CD4-positive, alpha-beta T cell (primary cell): Measurements from ENCODE around the gene ZNF438. TPM values are rescaled to one million over a fixed set of nuclear protein-coding genes. Genes with fewer than 3 reads are reported as not detected.
A peak's percentile ranks its signal among the peaks of the same experiment; 100 is the strongest.

Source experiments
- ATAC-seq: fragments of 200-7000 bp; cut with Tn5 transposase; one replicate; pipeline ENCODE4 v1.10.0; 2022; ENCODE audit warnings: mild to moderate bottlenecking; ENCODE audit not compliant: poor library complexity
- CTCF ChIA-PET: fragments of 350-600 bp; sonication (Branson Sonifier 250); formaldehyde crosslinking; loops from one replicate; lab custom pipeline; 2021; ENCODE audit warnings: antibody characterized with exemption, inconsistent platforms; lab: Charles Lee
- POLR2A ChIA-PET: fragments of 350-600 bp; sonication (Branson Sonifier 250); formaldehyde crosslinking; loops from one replicate; lab custom pipeline; 2021; ENCODE audit warnings: antibody characterized with exemption, inconsistent platforms; lab: Charles Lee
- DNase-seq, 14 experiments: peaks; one replicate each; pipeline ENCODE4 v3.0.0-alpha.2; 2013 to 2020; ENCODE audit warnings: mixed read lengths in 2 of 14
- H3K27ac ChIP-seq, 2 donors: one replicate each; pipeline versions ENCODE4 v1.5.1 to v1.7.0; 2013; ENCODE audit warnings: low read length in 2 of 2, low read depth in 1 of 2, mild to moderate bottlenecking in 1 of 2
- H3K27me3 ChIP-seq, 2 experiments: 1 replicate in 1 of 2; 2 replicates in 1 of 2; pipeline versions ENCODE4 v1.6.1 to v1.7.0; 2013; ENCODE audit warnings: low read length in 2 of 2, control low read depth in 1 of 2, mild to moderate bottlenecking in 1 of 2, moderate library complexity in 1 of 2; ENCODE audit not compliant: insufficient read depth in 2 of 2, control insufficient read depth in 1 of 2
- H3K36me3 ChIP-seq: one replicate; pipeline ENCODE4 v1.6.1; 2013; ENCODE audit warnings: low read length, control low read depth; ENCODE audit not compliant: insufficient read depth
- H3K4me1 ChIP-seq: one replicate; pipeline ENCODE4 v1.6.1; 2013; ENCODE audit warnings: low read length, control low read depth; ENCODE audit not compliant: insufficient read depth
- H3K4me3 ChIP-seq: one replicate; pipeline ENCODE4 v1.5.1; 2013; ENCODE audit warnings: mild to moderate bottlenecking, low read length, moderate library complexity
- H3K9me3 ChIP-seq, 2 experiments: 1 replicate in 1 of 2; 2 replicates in 1 of 2; pipeline versions ENCODE4 v1.6.1 to v1.7.0; 2013; ENCODE audit warnings: low read length in 2 of 2, mild to moderate bottlenecking in 2 of 2, control low read depth in 1 of 2, moderate library complexity in 1 of 2; ENCODE audit not compliant: control insufficient read depth in 1 of 2, insufficient read depth in 1 of 2
- H3K27ac Mint-ChIP-seq: one replicate; pipeline ENCODE4 v1.8.0; 2020; ENCODE audit warnings: mixed read lengths
- H3K27me3 Mint-ChIP-seq: one replicate; pipeline ENCODE4 v1.8.0; 2021; ENCODE audit warnings: mixed read lengths
- H3K36me3 Mint-ChIP-seq: one replicate; pipeline ENCODE4 v1.8.0; 2021; ENCODE audit warnings: low read depth, mixed read lengths
- H3K4me1 Mint-ChIP-seq: one replicate; pipeline ENCODE4 v1.8.0; 2021; ENCODE audit warnings: low read depth, mixed read lengths
- H3K4me3 Mint-ChIP-seq: one replicate; pipeline ENCODE4 v1.8.0; 2020; ENCODE audit warnings: mild to moderate bottlenecking, mixed read lengths
- H3K9me3 Mint-ChIP-seq: one replicate; pipeline ENCODE4 v1.8.0; 2020; ENCODE audit warnings: mixed read lengths
- CTCF ChIP-seq: fragments of 200-600 bp; IDR thresholded peaks from one replicate; pipeline ENCODE4 v1.8.0; 2022; ENCODE audit warnings: antibody characterized with exemption, mild to moderate bottlenecking
- intact Hi-C, 2 experiments: fragments of 100-400 bp; cut with DNase I in 1 of 2; cut with micrococcal nuclease in 1 of 2; formaldehyde crosslinking; loops; one replicate each; pipeline versions ENCODE4 v1.15.1 to v1.9.0; 2023 to 2025; cut with DNase I, micrococcal nuclease
- total RNA-seq, 174 experiments: library from RNA in 2 of 174; stranded (reverse) in 2 of 174; gene quantifications; one replicate each; pipeline ENCODE4 v1.2.3 and lab custom pipeline; 2021 to 2026

Gene ZNF438
- total RNA-seq, 2 experiments from 2014 or later = 1.9 to 2.0 TPM

- Mint-ChIP-seq H3K4me3 (no peak overlapping the region), H3K9me3 (peaks cover under 1% of the 10 kb centered on the region), H3K36me3 (peaks cover 1% of the 10 kb centered on the region), H3K27ac (no peak overlapping the region), H3K4me1 (peaks cover 56% of the 10 kb centered on the region), H3K27me3 (no peaks in the 10 kb centered on the region)
- ChIA-PET CTCF (interaction anchor here (1.4 kb wide), 1 partner anchor 32 kb away, joined by 3 read pairs; the partner anchor contains the start of gene ZNF438), POLR2A (no interaction called here)
- Histone ChIP-seq H3K4me1 (peaks cover 7% of the 10 kb centered on the region), H3K36me3 (no peaks in the 10 kb centered on the region), H3K9me3 (peaks cover 0 to 1% of the 10 kb centered on the region in 2 experiments), H3K4me3 (no peak overlapping the region), H3K27me3 (no peaks in the 10 kb centered on the region), H3K27ac (peak overlapping the region in 1 of 2 donors; percentile 7)
- TF ChIP-seq CTCF = no peak
- DNase-seq = no peak
- intact Hi-C loops = no loop called here
- ATAC-seq = no peak
These were observed 31.4 kb downstream of the ZNF438 start for GRCh38 chr10:31000071-31000782.

- peak in 3 of 14 experiments; percentile 23 to 73 (median 64) for DNase-seq
- H3K4me1 Mint-ChIP-seq = peaks cover 46% of the 10 kb centered on the region
- intact Hi-C loops = no loop called here
- H3K27ac Mint-ChIP-seq = peak overlapping the region; percentile 83
- peaks cover 4% of the 10 kb centered on the region for H3K4me1 ChIP-seq
- no peaks in the 10 kb centered on the region for H3K27me3 Mint-ChIP-seq
- peaks cover 4 to 7% of the 10 kb centered on the region in 2 experiments for H3K9me3 ChIP-seq
- H3K27me3 ChIP-seq = no peaks in the 10 kb centered on the region
- CTCF ChIA-PET = interaction anchor here (1.2 to 1.4 kb wide), 2 partner anchors 17 to 33 kb away, joined by 3 read pairs; partner anchors contain the start of gene ZNF438
- H3K9me3 Mint-ChIP-seq = peaks cover 3% of the 10 kb centered on the region
- peak overlapping the region in 1 of 2 donors; percentile 50 for H3K27ac ChIP-seq
- H3K36me3 ChIP-seq = no peaks in the 10 kb centered on the region
- ATAC-seq = peak; percentile 34
- no peak for TF ChIP-seq CTCF
- H3K4me3 ChIP-seq = peak overlapping the region; percentile 48
- peak overlapping the region; percentile 79 for H3K4me3 Mint-ChIP-seq
- peaks cover 5% of the 10 kb centered on the region for H3K36me3 Mint-ChIP-seq
- POLR2A ChIA-PET = interaction anchor here (0.6 to 2.9 kb wide), 2 partner anchors 33 kb away, joined by 3 to 15 read pairs; partner anchors contain the start of gene ZNF438
These were observed 32.5 kb downstream of the ZNF438 start for GRCh38 chr10:30999070-30999712.

GRCh38 chr10:30997536-30998235, 34.0 kb downstream of the ZNF438 start:
- H3K9me3 Mint-ChIP-seq = peaks cover 3% of the 10 kb centered on the region
- no peaks in the 10 kb centered on the region for H3K27me3 Mint-ChIP-seq
- Histone ChIP-seq H3K4me1 (peaks cover 4% of the 10 kb centered on the region), H3K36me3 (no peaks in the 10 kb centered on the region), H3K27me3 (no peaks in the 10 kb centered on the region), H3K27ac (no peak overlapping the region), H3K9me3 (peaks cover 7 to 12% of the 10 kb centered on the region in 2 experiments), H3K4me3 (no peak overlapping the region)
- H3K36me3 Mint-ChIP-seq = peaks cover 5% of the 10 kb centered on the region
- peak overlapping the region; percentile 73 for H3K4me3 Mint-ChIP-seq
- DNase-seq = no peak
- CTCF ChIA-PET = interaction anchor here (0.8 to 1.3 kb wide), 2 partner anchors 10 to 34 kb away, joined by 3 read pairs; partner anchors contain the start of gene ZNF438
- POLR2A ChIA-PET = interaction anchor here (0.7 to 2.9 kb wide), 2 partner anchors 34 to 1284 kb away, joined by 3 to 15 read pairs; partner anchors contain the start of gene ZNF438
- no peak for ATAC-seq
- H3K4me1 Mint-ChIP-seq = peaks cover 38% of the 10 kb centered on the region
- TF ChIP-seq CTCF = no peak
- intact Hi-C loops = no loop called here
- H3K27ac Mint-ChIP-seq = no peak overlapping the region
